Prostate gland (tissue), 2 donors: Measurements from ENCODE around the gene PLCB4. TPM values are rescaled to one million over a fixed set of nuclear protein-coding genes. Genes with fewer than 3 reads are reported as not detected.

Source experiments
- DNase-seq: peaks from one replicate; pipeline ENCODE4 v3.0.0-alpha.2; 2019; ENCODE audit warnings: low spot score
- H3K27ac ChIP-seq, 2 donors: fragments of 200-600 bp; sonication (generic); 2 replicates each; pipeline ENCODE4 v1.5.1; 2017 to 2019
- H3K27me3 ChIP-seq: fragments of 200-600 bp; sonication (generic); replicated peaks from 2 replicates; pipeline ENCODE4 v1.5.1; 2019; ENCODE audit not compliant: insufficient read depth
- H3K36me3 ChIP-seq, 2 donors: fragments of 200-600 bp; sonication (generic); 1 replicate in 1 of 2; 2 replicates in 1 of 2; pipeline versions ENCODE4 v1.5.1 to v1.8.1; 2017 to 2019
- H3K4me1 ChIP-seq: fragments of 200-600 bp; sonication (generic); replicated peaks from 2 replicates; pipeline ENCODE4 v1.5.1; 2019
- H3K4me3 ChIP-seq, 2 donors: fragments of 200-600 bp; sonication (generic); 2 replicates each; pipeline ENCODE4 v1.5.1; 2017 to 2019
- H3K9me3 ChIP-seq: fragments of 200-600 bp; sonication (generic); 2 replicates; pipeline ENCODE4 v1.5.1; 2017
- CTCF ChIP-seq, 4 experiments: fragments of 200-600 bp in 2 of 4; fragments of 450-650 bp in 2 of 4; sonication (generic) in 2 of 4; IDR thresholded peaks; 1 replicate in 3 of 4; 2 replicates in 1 of 4; pipeline ENCODE4 v1.5.1; 2016 to 2019; ENCODE audit warnings: antibody characterized with exemption in 4 of 4, mild to moderate bottlenecking in 2 of 4, moderate library complexity in 2 of 4
- POLR2A ChIP-seq: fragments of 450-650 bp; IDR thresholded peaks from one replicate; pipeline ENCODE4 v1.6.1; 2016; ENCODE audit warnings: antibody characterized with exemption, mild to moderate bottlenecking
- POLR2AphosphoS5 ChIP-seq: sonication (generic); formaldehyde crosslinking; IDR thresholded peaks from one replicate; pipeline ENCODE4 v1.6.1; 2017; ENCODE audit warnings: antibody characterized with exemption
- WGBS: methylation state at CpG from one replicate; pipeline ENCODE4 v1.1.5; 2018; 5-methylcytosine and 5-hydroxymethylcytosine counted together
- intact Hi-C: fragments of 100-400 bp; cut with DNase I; formaldehyde crosslinking; loops from one replicate; pipeline ENCODE4 v1.14.2; 2022
- total RNA-seq, 2 donors: library from RNA; depleted of rRNA; stranded (reverse); fragments of >200 nt; gene quantifications; one replicate each; pipeline ENCODE4 v1.1.0, GENCODE V29; 2016

Gene PLCB4
- total RNA-seq, 2 donors from 2014 or later, result 9.1 to 11.6 TPM

- DNase-seq, result no peak
- Histone ChIP-seq H3K4me1 (no peaks in the 10 kb centered on the region), H3K9me3 (no peaks in the 10 kb centered on the region), H3K4me3 (no peak overlapping the region), H3K36me3 (no peaks in the 10 kb centered on the region), H3K27me3 (no peaks in the 10 kb centered on the region), H3K27ac (no peak overlapping the region)
- TF ChIP-seq CTCF (IDR thresholded peaks at IDR 0.05) (no peak), POLR2A (no peak), POLR2AphosphoS5 (no peak)
- intact Hi-C loops, result no loop called here
- WGBS, result 81% methylated on average over 4 of the region's 4 CpGs
Measured at GRCh38 chr20:9323622-9324021, 254.7 kb downstream of the PLCB4 start.

- Histone ChIP-seq H3K36me3 (no peaks in the 10 kb centered on the region), H3K27ac (no peak overlapping the region), H3K27me3 (no peaks in the 10 kb centered on the region), H3K4me3 (no peak overlapping the region), H3K9me3 (no peaks in the 10 kb centered on the region), H3K4me1 (no peaks in the 10 kb centered on the region)
- DNase-seq, result no peak
- no peak for TF ChIP-seq POLR2AphosphoS5
- TF ChIP-seq CTCF (IDR thresholded peaks at IDR 0.05), result no peak
- no peak for TF ChIP-seq POLR2A
- intact Hi-C loops, result loop anchor here (10.0 kb wide), 1 partner anchor 105 kb away; no protein-coding TSS in a partner anchor
- 80% methylated on average over 4 of the region's 4 CpGs for WGBS
Measured at GRCh38 chr20:9329355-9330101, 260.6 kb downstream of the PLCB4 start.

GRCh38 chr20:9330151-9330550 lies 261.3 kb downstream of the PLCB4 start:
- no peaks in the 10 kb centered on the region for H3K36me3 ChIP-seq
- H3K4me3 ChIP-seq, result no peak overlapping the region
- intact Hi-C loops, result loop anchor here (10.0 kb wide), 1 partner anchor 105 kb away; no protein-coding TSS in a partner anchor
- H3K27me3 ChIP-seq, result no peaks in the 10 kb centered on the region
- H3K9me3 ChIP-seq, result no peaks in the 10 kb centered on the region
- no peak for DNase-seq
- H3K4me1 ChIP-seq, result no peaks in the 10 kb centered on the region
- whole genome bisulfite sequencing, result 97% methylated on average over 4 of the region's 4 CpGs
- no peak overlapping the region for H3K27ac ChIP-seq
- no peak for TF ChIP-seq POLR2A
- TF ChIP-seq CTCF (IDR thresholded peaks at IDR 0.05), result no peak
- no peak for TF ChIP-seq POLR2AphosphoS5

- intact Hi-C loops, result loop anchor here (10.0 kb wide), 1 partner anchor 107 kb away; no protein-coding TSS in a partner anchor
- H3K27me3 ChIP-seq, result no peaks in the 10 kb centered on the region
- no peak overlapping the region for H3K27ac ChIP-seq
- 98% methylated on average over 2 of the region's 2 CpGs for WGBS
- H3K36me3 ChIP-seq, result no peaks in the 10 kb centered on the region
- no peaks in the 10 kb centered on the region for H3K4me1 ChIP-seq
- DNase-seq, result no peak
- H3K4me3 ChIP-seq, result no peak overlapping the region
- H3K9me3 ChIP-seq, result no peaks in the 10 kb centered on the region
- TF ChIP-seq POLR2AphosphoS5 (no peak), CTCF (IDR thresholded peaks at IDR 0.05) (no peak), POLR2A (no peak)
Measured at GRCh38 chr20:9331707-9332435, 263.0 kb downstream of the PLCB4 start.
